CD4-positive, alpha-beta T cell treated with Interleukin-4 for 4 hours (primary cell): ENCODE data around the gene CLEC16A.

Experiments
- DNase-seq: peaks from one replicate; pipeline ENCODE4 v3.0.0-alpha.2; 2020

Gene CLEC16A

DNA sequence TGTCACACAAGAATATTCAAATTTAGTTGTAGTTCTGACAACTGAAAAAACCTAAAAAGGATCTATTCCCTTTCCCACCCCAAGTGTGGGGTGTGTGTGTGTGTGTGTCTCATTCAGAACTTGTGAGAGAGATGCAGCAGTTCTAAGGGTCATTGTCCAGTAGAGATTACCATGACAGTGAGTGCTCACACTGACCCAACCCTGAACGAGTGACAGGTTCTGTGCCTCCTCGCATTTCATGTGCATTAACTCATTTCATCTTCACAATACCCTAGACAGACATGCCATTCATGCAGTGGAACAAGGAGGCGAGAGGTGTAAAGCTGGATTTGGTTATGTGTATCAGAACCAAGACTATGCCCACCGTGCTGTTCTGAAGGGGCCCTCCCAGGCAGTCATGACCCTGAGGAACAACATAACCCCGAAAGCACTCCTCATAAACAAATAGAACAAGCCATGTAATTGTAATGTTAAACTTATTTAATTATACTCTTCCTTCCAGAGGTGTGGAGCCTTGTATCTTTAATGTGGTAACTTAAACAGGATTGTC, 102.1 kb downstream of the CLEC16A start:
- DNase-seq: no peak

DNA sequence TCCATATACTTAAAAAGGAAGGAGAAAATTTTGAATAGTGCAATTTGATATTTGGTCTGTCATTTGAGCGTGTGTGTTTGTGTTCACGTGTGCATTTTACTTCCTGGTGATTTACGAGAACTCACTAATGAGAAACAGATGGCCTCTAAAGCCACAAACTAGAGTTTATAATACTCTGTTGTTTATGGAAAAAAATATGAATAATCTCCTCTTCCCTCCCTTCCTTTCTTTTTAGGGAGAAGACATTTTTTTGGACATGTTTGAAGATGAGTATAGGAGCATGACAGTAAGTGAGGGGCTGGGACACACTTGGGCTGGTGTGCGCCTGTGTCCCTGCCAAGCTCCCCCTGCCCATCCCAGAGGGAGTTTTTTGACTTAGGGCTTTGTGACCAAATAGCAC, 102.7 kb downstream of the CLEC16A start:
- no peak for DNase-seq

DNA sequence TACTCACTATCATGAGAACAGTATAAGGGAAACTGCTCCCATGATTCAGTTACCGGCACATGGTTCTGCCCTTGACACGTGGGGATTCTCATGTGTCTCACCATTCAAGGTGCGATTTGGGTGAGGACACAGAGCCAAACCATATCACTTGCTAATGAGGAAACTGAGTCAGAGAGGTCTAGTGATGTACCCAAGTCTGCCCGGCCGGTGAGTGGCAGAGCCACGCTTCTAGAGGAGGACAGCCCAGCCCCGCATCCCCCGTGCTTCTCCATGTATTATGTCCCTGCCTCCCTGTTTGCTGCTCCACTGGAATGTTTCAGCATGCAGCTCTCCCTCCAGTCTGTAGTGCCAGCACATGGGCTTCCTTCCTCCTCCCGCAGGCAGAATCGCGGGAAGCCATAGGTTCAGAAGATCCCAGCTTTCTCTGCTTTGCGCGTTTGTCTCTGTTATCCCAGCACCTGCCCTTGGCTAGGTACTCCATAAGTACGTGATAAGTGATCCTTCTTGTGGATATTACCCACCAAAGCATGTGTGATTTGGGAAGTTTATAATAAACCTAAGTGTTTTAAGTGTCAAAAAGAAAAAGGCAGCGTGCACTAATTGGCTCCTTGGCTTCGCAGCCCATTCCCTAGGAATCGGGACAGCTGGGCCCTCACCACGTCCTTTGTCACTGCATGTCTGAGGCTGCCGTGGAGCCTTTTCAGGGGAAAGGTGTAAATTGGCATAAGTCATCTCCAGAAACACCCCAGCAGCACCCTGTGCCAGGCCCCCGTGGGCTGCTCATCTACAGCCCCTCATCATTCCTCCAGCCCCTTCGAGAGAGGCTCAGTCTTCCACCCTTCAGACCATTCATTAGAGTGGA, 103.8 kb downstream of the CLEC16A start:
- DNase-seq: no peak

DNA sequence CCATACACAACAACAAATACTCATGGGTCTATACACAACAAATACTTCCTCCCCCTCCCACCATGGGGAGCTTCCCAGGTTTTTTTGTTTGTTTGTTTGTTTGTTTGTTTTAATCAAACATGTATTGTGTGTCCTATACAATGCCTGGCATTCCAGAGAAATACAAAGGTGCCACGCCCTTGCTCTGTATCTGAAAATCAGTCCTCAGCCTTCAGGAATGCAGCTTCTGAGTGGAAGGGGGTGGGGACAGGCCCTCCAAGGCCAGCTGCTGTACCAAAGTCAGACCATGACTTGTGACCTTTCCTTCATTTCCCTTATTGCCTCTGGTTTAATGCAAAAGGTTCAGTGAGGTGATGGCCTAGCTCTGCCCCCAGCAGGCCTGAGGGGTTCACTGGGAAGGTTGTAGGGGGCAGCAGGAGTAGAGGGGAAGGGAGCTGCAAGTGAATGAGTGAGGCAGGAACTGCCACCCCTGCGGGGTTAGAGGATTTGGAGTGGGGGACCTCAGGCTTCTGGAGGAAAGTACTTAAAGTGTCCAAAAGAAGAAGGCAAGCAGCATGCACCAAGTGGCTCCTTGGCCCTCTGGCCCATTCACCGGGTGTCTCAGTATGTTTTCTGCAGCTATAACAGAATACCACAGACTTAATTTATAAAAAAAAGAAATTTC, 105.2 kb downstream of the CLEC16A start:
- DNase-seq: no peak

DNA sequence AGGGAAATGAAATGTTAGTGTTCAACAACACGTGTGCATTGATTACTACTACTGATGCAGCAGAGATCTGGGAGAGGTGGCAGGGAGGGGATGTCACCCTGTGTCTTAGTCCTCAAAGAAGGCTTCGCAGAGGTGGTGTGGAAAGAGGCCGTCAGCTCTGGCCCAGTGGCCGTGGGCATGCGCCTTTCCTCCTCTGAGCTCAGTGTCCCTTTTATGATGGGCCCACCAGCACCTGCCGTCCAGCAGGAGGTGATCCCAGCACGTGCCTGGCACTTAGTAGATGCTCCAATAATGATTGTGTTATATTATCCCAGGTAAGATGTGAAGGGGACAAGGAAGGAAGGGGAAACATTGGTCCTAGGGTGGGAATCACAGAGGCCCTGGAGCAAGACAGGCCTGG, 106.2 kb downstream of the CLEC16A start:
- no peak for DNase-seq

DNA sequence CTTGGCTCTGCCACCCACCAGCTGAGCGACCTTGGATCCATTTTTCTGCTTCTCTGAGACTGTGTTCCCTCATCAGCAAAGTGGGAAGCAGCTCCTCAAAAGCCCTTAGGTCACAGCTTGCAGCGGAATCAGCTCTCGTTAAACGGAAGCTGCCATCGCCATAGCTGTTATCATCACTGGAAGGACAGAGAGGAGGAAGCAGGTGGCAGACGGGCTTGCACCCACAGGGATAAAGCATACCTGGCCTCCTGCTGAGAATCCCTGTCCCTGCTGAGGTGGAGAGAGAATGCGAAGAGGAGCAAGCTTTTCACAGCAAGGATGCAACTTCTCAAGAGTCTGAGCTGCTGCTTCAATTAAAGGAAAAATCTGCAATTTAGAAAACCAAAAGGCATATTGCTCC, 106.6 kb downstream of the CLEC16A start:
- no peak for DNase-seq

DNA sequence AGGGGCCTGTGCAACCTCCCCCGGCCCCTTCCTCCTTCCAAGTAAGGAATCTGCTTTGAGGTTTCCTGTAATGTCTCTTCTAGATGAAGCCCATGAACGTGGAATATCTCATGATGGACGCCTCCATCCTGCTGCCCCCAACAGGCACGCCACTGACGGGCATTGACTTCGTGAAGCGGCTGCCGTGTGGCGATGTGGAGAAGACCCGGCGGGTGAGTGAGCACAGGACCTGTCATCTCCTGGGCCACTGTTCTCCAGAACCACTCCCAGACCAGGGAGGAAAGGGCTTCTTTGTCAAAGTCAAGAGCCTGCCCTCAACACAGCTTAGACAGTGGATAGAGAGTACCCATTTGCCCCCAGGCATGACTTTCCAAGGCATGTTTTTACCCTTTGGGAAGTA, 107.1 kb downstream of the CLEC16A start:
- DNase-seq: no peak

DNA sequence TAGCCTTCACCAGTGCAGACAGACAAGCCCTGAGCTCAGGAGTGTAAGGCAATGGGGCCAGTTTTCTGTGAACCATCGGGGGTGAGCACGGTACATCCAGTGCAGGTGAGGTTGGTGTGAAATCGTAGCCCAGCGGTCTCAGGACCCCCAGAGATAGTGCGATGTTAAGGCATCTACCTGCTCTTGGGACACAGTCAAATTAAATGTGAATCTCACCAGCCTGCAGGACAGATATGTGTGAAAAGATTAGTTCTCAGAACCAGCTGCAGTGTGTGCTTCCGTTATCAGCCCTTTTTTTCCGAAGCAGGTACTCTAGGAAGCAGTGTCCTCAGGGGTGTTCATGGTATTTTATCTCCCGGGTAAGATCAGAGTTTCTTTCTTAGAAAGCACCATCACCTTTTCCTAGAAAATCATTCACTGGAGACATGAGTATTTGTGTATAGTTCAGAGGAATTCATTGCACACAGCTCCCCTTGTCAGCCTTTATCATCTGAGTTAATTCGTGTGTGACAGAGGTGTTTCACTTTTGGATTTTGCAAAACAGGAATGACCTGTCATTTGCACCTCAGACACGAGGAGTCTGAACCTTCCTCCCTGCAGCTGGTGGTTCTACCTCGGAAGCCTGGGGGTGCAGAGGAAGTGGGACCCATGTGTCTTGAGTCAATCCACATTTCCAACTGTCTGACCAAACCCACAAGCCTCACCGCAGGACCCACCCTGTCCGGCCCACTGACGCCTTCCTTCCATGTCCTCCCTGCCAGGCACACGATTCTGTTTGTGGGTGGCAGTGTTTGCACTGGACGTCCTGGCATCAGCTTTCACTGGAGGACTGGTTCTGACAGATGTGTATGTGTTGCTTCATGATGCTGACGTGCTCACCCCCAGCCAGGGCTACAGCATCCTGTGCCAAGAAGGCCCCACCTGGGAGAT, 107.8 kb downstream of the CLEC16A start:
- peak; percentile 49 for DNase-seq

DNA sequence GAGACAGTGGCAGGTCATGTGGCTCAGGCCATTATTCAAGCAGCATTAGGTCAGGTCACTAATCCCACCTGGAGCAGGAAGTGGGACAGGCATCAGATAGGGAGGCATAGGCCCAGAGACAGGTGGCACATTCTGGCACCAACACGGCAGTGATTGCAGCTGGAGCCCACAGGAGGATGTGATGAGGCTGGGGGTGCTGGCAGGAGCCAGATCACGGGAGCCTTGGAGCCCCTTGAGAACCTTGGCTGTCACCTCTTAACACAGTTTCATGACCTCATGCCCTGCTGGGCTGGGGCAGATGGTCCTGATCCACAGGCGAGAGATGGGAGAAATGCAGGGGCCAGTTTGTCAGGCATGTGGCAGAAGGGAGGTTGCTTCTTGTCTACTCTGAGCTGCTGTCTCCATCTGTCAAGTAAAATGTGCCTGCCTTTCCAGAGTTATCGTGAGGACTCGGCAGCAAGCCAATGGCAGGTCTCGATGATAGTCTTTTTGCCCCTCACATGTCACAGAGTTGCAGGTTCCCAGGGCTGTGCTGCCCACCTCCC, 109.6 kb downstream of the CLEC16A start:
- DNase-seq: no peak

DNA sequence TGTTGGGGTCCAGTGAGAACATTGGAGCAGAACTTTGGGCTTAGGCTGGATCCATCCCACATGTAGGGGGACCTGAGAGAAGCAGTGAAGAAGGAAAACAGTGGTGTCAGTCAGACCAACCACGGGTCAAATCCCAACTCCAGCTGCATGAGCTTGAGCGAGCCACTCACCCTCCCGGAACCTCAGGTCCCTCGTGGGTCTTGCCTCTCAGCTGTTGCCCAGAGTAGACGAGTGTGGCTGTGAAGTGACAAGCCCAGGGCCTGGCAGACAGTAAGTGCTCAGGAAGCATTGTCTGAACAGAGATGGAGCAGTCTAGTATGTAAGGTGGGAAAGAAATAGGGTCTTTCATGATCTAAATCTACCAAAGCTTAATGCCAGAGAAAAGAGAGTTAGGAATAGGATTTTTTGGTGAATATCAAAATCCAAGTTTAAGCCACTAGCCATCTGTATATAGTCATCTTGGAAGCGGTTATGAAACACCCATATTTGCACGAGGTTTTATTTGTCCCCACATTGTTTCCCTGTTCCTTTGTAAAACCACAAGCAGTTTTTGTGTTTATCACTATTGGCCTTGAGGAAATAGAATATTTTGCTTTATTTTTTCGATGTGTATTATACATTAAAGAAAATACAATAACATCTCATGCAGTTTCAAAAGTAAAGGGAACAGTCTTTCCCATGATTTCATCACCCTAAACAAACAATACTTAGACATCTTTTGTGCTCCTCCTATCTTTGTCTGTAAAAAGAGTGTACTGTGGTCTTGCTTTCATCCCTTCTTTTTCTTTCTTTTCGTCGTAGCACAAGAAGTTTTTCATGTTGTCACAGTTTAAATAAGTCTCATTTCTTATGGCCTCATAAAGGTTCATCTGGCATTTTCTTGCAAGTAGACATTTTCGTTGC, 112.0 kb downstream of the CLEC16A start:
- no peak for DNase-seq

DNA sequence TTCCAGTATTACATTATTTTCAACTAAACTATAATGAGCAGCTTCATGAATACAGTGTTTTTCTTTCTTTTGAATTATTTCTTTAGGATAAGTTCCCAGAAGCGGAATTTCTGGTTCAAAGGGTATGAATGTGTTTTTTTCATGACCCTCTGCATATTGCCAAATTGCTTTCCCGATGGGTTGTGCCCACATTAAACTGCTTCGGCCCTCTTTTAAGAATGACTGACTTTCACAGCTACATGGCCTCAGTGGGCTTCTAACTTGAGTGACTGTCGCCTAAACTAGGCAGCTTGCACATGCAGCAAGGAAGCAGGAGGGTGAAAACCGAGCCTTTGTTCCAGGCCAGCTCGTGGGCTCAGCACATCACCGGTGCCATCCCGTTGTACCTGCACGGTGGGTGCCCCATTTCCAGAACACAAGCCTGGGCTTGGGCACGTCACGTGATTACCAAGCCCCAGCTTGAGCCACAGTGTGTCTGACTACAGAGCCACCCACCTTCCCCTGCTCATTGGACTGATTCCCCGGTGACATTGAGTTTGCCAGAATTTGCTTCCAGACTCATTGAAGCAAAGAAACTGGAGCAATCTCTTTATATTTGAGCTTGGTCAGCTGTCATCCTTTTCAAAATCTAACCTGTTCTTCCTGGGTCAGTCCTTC, 112.8 kb downstream of the CLEC16A start:
- DNase-seq: no peak

DNA sequence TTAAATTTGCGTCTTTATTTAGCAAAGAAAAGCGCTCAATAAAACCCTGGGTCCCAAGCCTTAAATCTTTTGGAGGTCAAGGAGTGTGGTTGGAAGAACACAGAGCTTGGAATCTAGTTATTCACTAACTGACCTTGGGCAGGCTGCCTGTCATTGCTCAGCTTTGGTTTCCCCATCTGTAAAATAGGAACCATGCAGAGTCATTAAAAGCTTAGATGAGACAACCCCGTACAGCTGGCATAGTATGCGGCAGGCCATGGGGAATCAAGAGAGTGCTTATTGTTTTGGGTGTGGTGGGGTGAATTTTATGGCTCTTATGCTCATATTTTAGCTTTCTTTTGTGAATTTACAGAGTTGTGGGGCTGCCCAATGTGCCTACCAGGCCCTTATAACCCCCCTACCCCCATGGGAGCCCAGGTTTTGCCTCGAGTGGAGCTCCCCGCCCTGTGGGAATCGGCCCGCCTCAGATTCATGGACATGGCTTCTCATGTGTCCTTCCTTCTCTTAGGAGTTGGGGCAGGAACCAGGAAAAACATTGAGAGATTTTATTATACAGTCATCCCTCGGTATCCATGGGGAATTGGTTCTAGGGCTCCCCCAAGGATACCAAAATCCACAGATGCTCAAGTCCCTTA, 113.5 kb downstream of the CLEC16A start:
- no peak for DNase-seq

DNA sequence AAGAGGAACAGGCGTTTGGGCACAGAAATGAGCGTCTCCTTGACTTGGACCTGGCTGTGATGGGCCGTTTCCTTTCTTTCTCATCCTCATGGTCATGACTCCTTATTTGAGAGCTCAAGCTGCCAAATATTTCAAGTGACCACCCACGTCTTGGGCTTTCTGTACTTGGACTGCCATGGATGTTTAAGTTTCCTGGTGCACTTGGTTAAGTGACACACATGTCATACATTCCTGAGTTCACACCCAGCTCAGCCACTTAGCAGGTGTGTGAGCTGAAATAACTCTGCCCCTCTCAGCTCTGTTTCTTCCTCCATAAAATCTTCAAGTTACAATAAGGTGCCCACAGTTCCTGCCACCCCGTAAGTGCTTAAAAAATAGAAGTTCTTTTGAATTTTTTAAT, 114.5 kb downstream of the CLEC16A start:
- no peak for DNase-seq

DNA sequence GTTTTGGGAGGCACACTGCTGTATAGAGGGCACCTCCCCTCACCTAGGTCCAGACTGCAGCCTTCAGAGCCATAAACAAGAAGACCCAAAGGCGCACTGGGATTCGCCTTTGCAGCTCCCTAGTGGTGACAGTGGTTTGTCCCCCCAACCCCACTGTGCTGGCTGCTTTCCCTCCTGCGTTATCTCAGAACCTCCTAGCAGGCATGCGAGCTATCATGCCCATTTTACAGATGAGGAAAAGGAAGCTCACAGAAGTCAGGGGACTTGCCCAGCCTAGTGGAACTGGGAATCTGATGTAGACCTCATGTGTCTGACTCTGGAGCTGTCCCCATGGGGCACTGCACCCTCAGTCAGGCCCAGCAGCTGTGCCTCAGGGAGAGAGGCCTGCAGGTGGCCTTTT, 115.2 kb downstream of the CLEC16A start:
- no peak for DNase-seq

DNA sequence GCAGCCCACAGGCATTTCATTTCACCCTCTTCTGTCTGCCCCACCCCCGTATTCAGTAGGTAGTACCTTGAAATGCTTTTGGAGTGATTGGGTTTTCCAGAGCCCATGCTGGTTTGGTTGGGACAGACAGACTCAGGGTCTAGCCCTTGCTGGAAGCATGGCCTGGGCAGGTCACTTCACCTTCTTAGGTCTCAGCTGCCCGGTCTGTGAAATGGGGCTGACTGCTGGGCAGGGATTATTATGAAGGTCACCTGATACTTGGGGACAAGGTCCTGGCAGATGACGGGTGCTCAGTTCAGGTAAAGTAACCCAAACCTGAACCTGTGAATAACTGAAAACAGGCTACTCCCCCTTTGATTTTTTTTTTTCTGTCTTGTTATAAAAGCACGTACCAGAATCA, 116.0 kb downstream of the CLEC16A start:
- DNase-seq: no peak

DNA sequence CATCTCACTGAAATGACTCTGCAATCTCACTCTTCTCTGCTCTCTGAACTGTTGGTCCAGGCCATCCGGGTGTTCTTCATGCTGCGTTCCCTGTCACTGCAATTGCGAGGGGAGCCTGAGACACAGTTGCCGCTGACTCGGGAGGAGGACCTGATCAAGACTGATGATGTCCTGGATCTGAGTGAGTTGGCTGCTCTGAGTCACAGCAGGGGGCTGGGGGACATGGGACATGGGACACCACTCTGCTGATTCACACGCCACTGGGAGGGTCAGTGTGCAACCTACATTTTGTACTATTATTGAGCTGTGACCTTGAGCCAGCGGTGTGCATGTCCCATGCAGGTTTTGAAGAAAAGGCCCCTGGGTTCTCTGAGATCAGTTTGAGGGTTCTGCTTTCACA, 116.5 kb downstream of the CLEC16A start:
- DNase-seq: no peak

DNA sequence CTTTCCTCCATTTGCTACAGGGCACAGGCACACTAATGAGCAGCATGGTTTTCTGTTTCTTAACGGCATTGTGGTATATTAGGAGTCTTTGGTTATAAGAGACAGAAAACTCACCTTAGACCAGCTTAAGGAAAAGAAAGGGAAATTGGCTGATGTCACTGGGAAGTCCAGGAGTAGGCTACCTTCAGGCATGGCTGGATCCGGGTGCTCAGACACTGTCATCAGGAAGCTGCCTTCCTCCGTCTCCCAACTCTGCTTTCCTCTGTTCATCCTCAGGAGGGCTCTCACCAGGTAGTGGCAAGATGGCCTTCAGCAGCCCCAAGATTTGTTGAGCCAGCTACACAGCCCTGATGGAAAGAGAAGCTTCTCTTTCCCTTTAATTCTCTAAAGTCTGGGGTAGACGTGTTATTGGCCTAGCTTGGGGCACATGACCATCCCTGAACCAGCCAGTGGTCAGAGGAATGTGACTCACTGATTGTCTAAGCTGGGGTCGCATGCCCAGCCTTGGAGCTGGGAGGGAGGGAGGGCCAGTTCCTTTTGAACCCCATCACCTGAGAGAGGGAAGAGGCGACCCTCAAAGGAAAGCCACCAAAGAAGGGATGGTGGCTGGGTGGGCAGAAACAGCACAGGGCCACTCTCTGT, 117.4 kb downstream of the CLEC16A start:
- no peak for DNase-seq

DNA sequence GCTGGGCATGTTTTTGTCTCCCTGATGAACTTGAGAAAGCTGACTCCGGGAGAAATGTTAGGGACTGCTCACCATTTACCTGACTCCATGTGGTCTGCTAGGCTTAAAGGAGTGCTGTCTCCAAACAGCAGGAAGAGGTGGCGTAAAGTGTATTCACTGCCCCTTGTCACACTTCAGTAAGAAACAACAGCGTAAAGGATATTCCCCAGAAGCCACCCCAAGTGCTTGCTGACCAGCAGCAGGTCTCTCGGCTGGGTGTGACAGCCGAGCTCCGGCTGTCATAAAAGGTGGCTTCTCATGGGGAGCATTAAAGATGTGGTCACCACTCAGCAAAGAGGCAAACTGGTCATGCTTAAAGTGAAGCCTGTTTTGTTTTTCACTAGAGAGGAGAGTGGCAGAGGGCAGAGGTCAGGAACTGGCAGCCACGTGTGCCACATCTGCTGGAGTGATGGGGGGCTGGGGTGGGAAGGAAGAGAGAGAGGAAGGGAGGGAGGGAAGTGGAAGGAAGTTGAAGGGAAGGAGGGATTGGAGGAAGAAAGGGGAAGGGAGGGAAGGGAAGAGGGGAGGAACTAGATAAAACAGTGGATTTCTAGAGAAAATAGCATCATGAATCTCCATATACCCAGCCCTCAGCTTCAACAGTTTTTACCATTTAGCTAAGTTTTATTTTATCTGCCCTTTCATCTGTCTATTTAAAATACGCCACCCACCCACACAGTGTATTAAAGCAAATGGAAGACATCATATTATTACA, 119.3 kb downstream of the CLEC16A start:
- DNase-seq: no peak

DNA sequence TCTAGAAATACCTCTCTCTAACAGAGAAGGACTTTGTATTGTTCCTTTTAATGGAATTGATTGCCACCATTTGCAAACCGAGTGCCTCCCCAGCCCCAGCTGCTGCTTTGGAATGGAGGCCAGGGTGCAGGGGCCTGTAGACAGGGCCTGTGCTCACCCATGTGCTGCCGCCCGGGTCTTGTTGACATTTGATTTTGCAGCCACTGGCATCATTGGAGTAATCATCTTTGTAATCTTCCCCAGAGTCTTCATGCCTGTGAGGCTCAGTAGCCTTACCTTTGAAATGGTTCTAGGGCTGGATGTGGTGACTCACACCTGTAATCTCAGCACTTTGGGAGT, 119.8 kb downstream of the CLEC16A start:
- DNase-seq: no peak

DNA sequence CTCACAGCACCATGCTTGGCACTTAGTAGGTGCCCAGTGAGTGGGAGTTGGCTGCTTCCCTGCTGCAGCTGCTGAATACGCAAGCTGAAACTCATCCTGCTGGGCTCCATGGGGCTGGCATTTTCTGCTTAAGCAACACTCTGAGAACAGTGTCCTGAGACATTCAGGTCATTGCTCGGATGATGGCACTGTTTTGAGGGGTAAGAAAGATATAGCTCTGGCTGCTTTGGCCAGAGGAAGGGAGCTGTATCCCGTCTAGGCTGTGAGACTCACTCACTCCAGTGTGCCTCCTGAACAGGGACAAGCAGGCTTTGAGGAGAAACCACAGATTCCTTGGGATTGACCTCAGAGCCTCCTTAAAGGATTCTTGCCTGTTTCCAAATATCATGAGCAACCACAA, 120.5 kb downstream of the CLEC16A start:
- no peak for DNase-seq
